OCI-LY1 (cell line): Measurements from ENCODE around the gene UTP4.

Source experiments
- H2AFZ ChIP-seq: fragments of 200-600 bp; sonication (generic), shearing (Covaris generic); 2 replicates; pipeline ENCODE4 v1.6.0; 2014; ENCODE audit warnings: antibody characterized with exemption, mild to moderate bottlenecking, low read length
- H3F3A ChIP-seq: fragments of 200-600 bp; sonication (generic), shearing (Covaris generic); 2 replicates; pipeline ENCODE4 v1.6.0; 2014; ENCODE audit warnings: mild to moderate bottlenecking, antibody characterized with exemption, low read length, moderate library complexity; ENCODE audit not compliant: insufficient read depth
- H3K27ac ChIP-seq: fragments of 200-600 bp; sonication (generic); 2 replicates; pipeline ENCODE4 v1.5.1; 2014; ENCODE audit warnings: low read length, mixed run types, mild to moderate bottlenecking, low read depth; ENCODE audit not compliant: poor library complexity, severe bottlenecking
- H3K27me3 ChIP-seq: fragments of 200-600 bp; sonication (generic); 2 replicates; pipeline ENCODE4 v1.6.0; 2014; ENCODE audit warnings: antibody characterized with exemption, mild to moderate bottlenecking, low read length, moderate library complexity; ENCODE audit not compliant: insufficient read depth
- H3K36me3 ChIP-seq: fragments of 200-600 bp; sonication (generic); 2 replicates; pipeline ENCODE4 v1.6.1; 2014; ENCODE audit warnings: mild to moderate bottlenecking, antibody characterized with exemption, low read length, moderate library complexity, mixed read lengths; ENCODE audit not compliant: insufficient read depth
- H3K4me1 ChIP-seq: fragments of 200-600 bp; sonication (generic); 2 replicates; pipeline ENCODE4 v1.5.1; 2014; ENCODE audit warnings: mild to moderate bottlenecking, low read length, moderate library complexity; ENCODE audit not compliant: insufficient read depth, severe bottlenecking
- H3K4me2 ChIP-seq: fragments of 200-600 bp; sonication (generic), shearing (Covaris generic); 2 replicates; pipeline ENCODE4 v1.6.1; 2014; ENCODE audit warnings: low read length
- H3K4me3 ChIP-seq: fragments of 200-600 bp; sonication (generic); 2 replicates; pipeline ENCODE4 v1.5.1; 2014; ENCODE audit warnings: low read length, low read depth, mild to moderate bottlenecking, mixed read lengths; ENCODE audit not compliant: poor library complexity, severe bottlenecking
- H3K79me2 ChIP-seq: fragments of 200-600 bp; shearing (Covaris generic); 2 replicates; pipeline ENCODE4 v1.6.1; 2016; ENCODE audit warnings: mixed run types, low read length, mixed read lengths; ENCODE audit not compliant: insufficient read depth
- H3K9ac ChIP-seq: fragments of 200-600 bp; sonication (generic), shearing (Covaris generic); 2 replicates; pipeline ENCODE4 v1.6.1; 2014; ENCODE audit warnings: mild to moderate bottlenecking, low read length, mixed read lengths
- H3K9me2 ChIP-seq: fragments of 200-600 bp; sonication (generic), shearing (Covaris generic); 2 replicates; pipeline ENCODE4 v1.6.1; 2014; ENCODE audit warnings: low read depth, mild to moderate bottlenecking, low read length, mixed read lengths
- H3K9me3 ChIP-seq: fragments of 200-600 bp; shearing (Covaris generic); 2 replicates; pipeline ENCODE4 v1.6.1; 2014; ENCODE audit warnings: low read length, mixed read lengths
- H4K20me1 ChIP-seq: fragments of 200-600 bp; sonication (generic), shearing (Covaris generic); 2 replicates; pipeline ENCODE4 v1.6.0; 2016; ENCODE audit warnings: mild to moderate bottlenecking, low read length; ENCODE audit not compliant: insufficient read depth
- CTCF ChIP-seq: fragments of 200-600 bp; sonication (generic), shearing (Covaris generic); IDR thresholded peaks from 2 replicates; pipeline ENCODE4 v1.5.1; 2017; ENCODE audit warnings: mild to moderate bottlenecking, antibody characterized with exemption, low read length, moderate library complexity, mixed read lengths
- EZH2 ChIP-seq: fragments of 200-600 bp; sonication (generic), shearing (Covaris generic); IDR thresholded peaks from 2 replicates; pipeline ENCODE4 v1.8.0; 2017; ENCODE audit warnings: borderline replicate concordance, mixed run types, mild to moderate bottlenecking, antibody characterized with exemption, low read length, moderate library complexity, mixed read lengths

UTP4 gene

GRCh38 chr16:69116906-69117305, 15.5 kb upstream of the UTP4 start:
- no peak overlapping the region for H3K27ac ChIP-seq
- H3K27me3 ChIP-seq: no peaks in the 10 kb centered on the region
- H3K9ac ChIP-seq: no peak overlapping the region
- H3K9me3 ChIP-seq: no peaks in the 10 kb centered on the region
- peaks cover 51% of the 10 kb centered on the region for H3K36me3 ChIP-seq
- no peak for TF ChIP-seq EZH2
- no peak for TF ChIP-seq CTCF
- no peaks in the 10 kb centered on the region for H3K79me2 ChIP-seq
- H3K9me2 ChIP-seq: no peaks in the 10 kb centered on the region
- H3K4me1 ChIP-seq: no peaks in the 10 kb centered on the region
- no peak overlapping the region for H2AFZ ChIP-seq
- no peaks in the 10 kb centered on the region for H4K20me1 ChIP-seq
- H3F3A ChIP-seq: no peaks in the 10 kb centered on the region
- no peak overlapping the region for H3K4me3 ChIP-seq
- H3K4me2 ChIP-seq: no peak overlapping the region

- Histone ChIP-seq H3K36me3 (peaks cover 54% of the 10 kb centered on the region), H3K79me2 (no peaks in the 10 kb centered on the region), H3F3A (no peaks in the 10 kb centered on the region)
Observed at GRCh38 chr16:69118468-69118867, 14.0 kb upstream of the UTP4 start.

GRCh38 chr16:69118994-69119393, 13.5 kb upstream of the UTP4 start:
- no peaks in the 10 kb centered on the region for H3K4me1 ChIP-seq
- H3K9me3 ChIP-seq: no peaks in the 10 kb centered on the region
- H3K9me2 ChIP-seq: no peaks in the 10 kb centered on the region
- no peak overlapping the region for H3K27ac ChIP-seq
- H4K20me1 ChIP-seq: no peaks in the 10 kb centered on the region
- no peak overlapping the region for H2AFZ ChIP-seq
- TF ChIP-seq CTCF (no peak), EZH2 (no peak)
- no peaks in the 10 kb centered on the region for H3F3A ChIP-seq
- no peak overlapping the region for H3K9ac ChIP-seq
- H3K79me2 ChIP-seq: no peaks in the 10 kb centered on the region
- peaks cover 54% of the 10 kb centered on the region for H3K36me3 ChIP-seq
- no peak overlapping the region for H3K4me2 ChIP-seq
- H3K27me3 ChIP-seq: no peaks in the 10 kb centered on the region
- no peak overlapping the region for H3K4me3 ChIP-seq

More at GRCh38 chr16:69118468-69118867, 14.0 kb upstream of the UTP4 start:
- TF ChIP-seq CTCF (no peak), EZH2 (no peak)
- Histone ChIP-seq H3K4me2 (no peak overlapping the region), H3K27ac (no peak overlapping the region), H3K9me3 (no peaks in the 10 kb centered on the region), H3K4me1 (no peaks in the 10 kb centered on the region), H4K20me1 (no peaks in the 10 kb centered on the region), H3K9me2 (no peaks in the 10 kb centered on the region), H3K9ac (no peak overlapping the region), H2AFZ (no peak overlapping the region), H3K27me3 (no peaks in the 10 kb centered on the region), H3K4me3 (no peak overlapping the region)
